HUES64 (cell line): Measurements from ENCODE around the gene LGALS8. TPM values are rescaled to one million over a fixed set of nuclear protein-coding genes. Genes with fewer than 3 reads are reported as not detected.
"Not testable (repeated sequence)": the region's sequence is repeated elsewhere in the genome, so short reads cannot be mapped to it uniquely, and the experiment has no call there.

ENCODE experiments used
- H3K27ac ChIP-seq: 2 replicates; pipeline ENCODE4 v1.7.0; 2013; ENCODE audit warnings: low read depth, low read length, inconsistent platforms
- H3K27me3 ChIP-seq: 2 replicates; pipeline ENCODE4 v1.6.1; 2013; ENCODE audit warnings: mild to moderate bottlenecking, low read length; ENCODE audit not compliant: insufficient read depth
- H3K36me3 ChIP-seq: 2 replicates; pipeline ENCODE4 v1.6.1; 2013; ENCODE audit warnings: mild to moderate bottlenecking, low read length; ENCODE audit not compliant: insufficient read depth
- H3K4me1 ChIP-seq: 2 replicates; pipeline ENCODE4 v1.6.1; 2013; ENCODE audit warnings: mild to moderate bottlenecking, low read length, moderate library complexity; ENCODE audit not compliant: insufficient read depth
- H3K4me3 ChIP-seq: 2 replicates; pipeline ENCODE4 v1.5.1; 2013; ENCODE audit warnings: mild to moderate bottlenecking, low read length, moderate library complexity
- H3K9ac ChIP-seq: 2 replicates; pipeline ENCODE4 v1.6.1; 2013; ENCODE audit warnings: mild to moderate bottlenecking, low read depth, low read length
- H3K9me3 ChIP-seq: 2 replicates; pipeline ENCODE4 v1.6.1; 2013; ENCODE audit warnings: low read depth, low read length; ENCODE audit not compliant: insufficient read depth
- WGBS: fragments of 150-250, 120-280 bp; methylation state at CpG from one replicate; pipeline ENCODE4 v1.1.7; 2013; ENCODE audit warnings: missing lambda C conversion rate; 5-methylcytosine and 5-hydroxymethylcytosine counted together
- polyA plus RNA-seq, 2 experiments: library from polyadenylated mRNA; stranded (reverse); fragments of 50-300 nt; gene quantifications; one replicate each; pipeline ENCODE4 v1.2.3, GENCODE V29; 2013

The LGALS8 gene
- 10.3 TPM for polyA plus RNA-seq (2013, experiment 1 of 2)
- polyA plus RNA-seq (2013, experiment 2 of 2) = 14.0 TPM

DNA sequence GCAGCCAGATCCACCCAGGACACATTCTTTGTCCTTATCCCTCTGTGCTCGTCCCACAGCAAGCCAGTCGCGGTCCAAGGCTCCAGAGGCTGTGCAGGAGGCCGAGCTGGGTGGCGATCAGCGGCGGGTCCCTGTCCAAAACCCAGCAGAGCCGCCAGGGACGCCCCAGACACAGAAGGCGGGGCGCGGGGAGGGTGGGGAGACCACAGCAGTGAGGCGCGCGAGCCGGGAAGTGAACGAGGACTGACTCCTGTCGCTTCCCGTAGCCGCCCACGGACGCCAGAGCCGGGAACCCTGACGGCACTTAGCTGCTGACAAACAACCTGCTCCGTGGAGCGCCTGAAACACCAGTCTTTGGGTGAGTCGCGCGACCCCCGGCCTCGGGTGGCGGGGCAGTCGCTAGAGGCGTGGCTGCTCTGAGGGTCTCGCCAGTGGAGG, at the start of gene LGALS8:
Gene LGALS8, plus strand, starts transcription at position 279 of the 438 bp plus-strand sequence. CDS start 2,089 bp downstream, outside the sequence.
- Histone ChIP-seq H3K36me3 (no peaks in the 10 kb centered on the region), H3K9me3 (no peaks in the 10 kb centered on the region), H3K4me3 (peak within 1 kb of the TSS; percentile 67), H3K27ac (no peak within 1 kb of the TSS), H3K9ac (peak within 1 kb of the TSS; percentile 57), H3K27me3 (peaks cover 17% of the 10 kb centered on the region), H3K4me1 (peaks cover 6% of the 10 kb centered on the region; the same call in 1 of the 2 replicates)
- WGBS = 3% methylated on average over 35 of the region's 35 CpGs

DNA sequence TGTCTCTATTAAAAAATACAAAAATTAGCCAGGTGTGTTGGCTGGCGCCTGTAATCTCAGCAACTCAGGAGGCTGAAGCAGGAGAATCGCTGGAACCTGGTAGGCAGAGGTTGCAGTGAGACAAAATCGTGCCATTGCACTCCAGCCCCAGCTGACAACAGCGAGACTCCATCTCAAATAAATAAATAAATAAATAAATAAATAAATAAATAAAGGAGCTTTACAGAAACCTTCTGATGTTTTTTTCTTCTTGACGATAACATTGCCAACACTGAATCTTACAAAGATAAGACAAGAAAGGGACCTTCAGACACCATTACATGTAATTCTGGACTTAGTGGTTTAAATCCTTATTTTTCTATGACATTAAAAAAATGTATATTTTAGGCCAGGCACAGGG, 47.8 kb upstream of the LGALS8 start:
- 95% methylated on average over 4 of the region's 5 CpGs for WGBS
- Histone ChIP-seq H3K4me1 (peaks cover 26% of the 10 kb centered on the region; the same call in 1 of the 2 replicates), H3K27me3 (no peaks in the 10 kb centered on the region), H3K9ac (no peak overlapping the region), H3K36me3 (no peaks in the 10 kb centered on the region), H3K27ac (no peak overlapping the region), H3K9me3 (no peaks in the 10 kb centered on the region), H3K4me3 (no peak overlapping the region)

DNA sequence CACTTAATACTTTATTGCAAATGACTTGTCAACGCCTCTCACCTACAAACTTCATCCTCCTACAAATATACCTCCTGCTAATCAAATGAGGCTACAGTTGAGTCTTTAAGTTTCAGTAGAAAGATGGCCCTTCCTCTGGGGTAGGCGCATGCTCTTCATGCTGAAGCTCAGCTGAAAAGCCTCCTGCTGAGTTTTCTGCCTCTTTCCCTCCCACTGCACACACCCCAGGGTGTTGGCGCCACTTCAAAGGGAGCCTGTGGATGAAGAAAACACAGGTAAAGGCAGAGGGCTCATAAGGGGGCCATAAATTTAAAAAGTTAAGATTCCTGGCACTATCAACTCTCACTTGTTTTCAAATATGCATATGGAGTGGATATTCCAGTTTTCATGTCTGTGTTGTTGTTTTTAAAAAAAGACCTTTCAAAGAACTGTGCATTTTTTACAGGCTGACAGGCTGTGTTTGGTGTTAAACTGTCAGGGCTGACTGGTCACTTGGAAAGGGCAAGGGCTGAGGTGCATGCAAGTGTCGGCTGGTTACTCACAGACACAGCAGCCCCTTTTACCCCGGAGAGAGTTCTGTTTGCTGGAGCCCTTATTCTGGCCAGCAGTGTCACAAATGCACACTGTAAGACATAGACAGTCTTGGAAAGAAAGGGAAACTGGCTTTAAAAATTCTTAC, 42.9 kb upstream of the LGALS8 start:
- peaks cover 9% of the 10 kb centered on the region; the same call in 1 of the 2 replicates for H3K4me1 ChIP-seq
- 62% methylated on average over 4 of the region's 5 CpGs for whole genome bisulfite sequencing
- no peaks in the 10 kb centered on the region for H3K9me3 ChIP-seq
- no peak overlapping the region; the same call in 1 of the 2 replicates for H3K9ac ChIP-seq
- H3K27ac ChIP-seq = no peak overlapping the region
- no peaks in the 10 kb centered on the region for H3K27me3 ChIP-seq
- no peaks in the 10 kb centered on the region for H3K36me3 ChIP-seq
- H3K4me3 ChIP-seq = no peak overlapping the region

DNA sequence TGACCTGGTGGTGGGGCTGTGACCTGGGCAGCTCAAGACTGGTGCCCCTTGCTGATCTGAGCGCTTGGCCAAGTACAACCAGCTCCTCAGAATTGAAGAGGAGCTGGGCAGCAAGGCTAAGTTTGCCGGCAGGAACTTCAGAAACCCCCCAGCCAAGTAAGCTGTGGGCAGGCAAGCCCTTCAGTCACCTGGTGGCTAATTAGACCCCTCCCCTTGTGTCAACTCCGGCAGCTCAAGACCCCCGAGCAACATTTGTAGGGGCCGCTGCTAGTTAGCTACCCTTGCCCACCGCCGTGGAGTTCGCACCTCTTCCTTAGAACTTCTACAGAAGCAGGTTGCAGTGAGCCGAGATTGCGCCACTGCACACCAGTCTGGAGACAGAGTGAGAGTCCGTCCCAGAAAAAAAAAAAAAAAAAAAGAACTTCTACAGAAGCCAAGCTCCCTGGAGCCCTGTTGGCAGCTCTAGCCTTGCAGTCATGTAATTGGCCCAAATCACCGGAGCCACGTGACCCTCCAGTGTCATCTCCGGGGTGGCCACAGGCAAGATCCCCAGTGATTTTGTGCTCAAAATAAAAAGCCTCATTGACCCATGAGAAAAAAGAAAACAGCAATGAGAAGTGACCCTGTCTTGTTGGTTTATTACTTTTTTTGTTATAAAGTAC, 39.3 kb upstream of the LGALS8 start:
- no peak overlapping the region for H3K9ac ChIP-seq
- no peak overlapping the region for H3K27ac ChIP-seq
- H3K27me3 ChIP-seq = no peaks in the 10 kb centered on the region
- no peaks in the 10 kb centered on the region for H3K9me3 ChIP-seq
- 97% methylated on average over 14 of the region's 14 CpGs for WGBS
- no peak overlapping the region for H3K4me3 ChIP-seq
- H3K4me1 ChIP-seq = peaks cover 9% of the 10 kb centered on the region; the same call in 1 of the 2 replicates
- H3K36me3 ChIP-seq = no peaks in the 10 kb centered on the region

DNA sequence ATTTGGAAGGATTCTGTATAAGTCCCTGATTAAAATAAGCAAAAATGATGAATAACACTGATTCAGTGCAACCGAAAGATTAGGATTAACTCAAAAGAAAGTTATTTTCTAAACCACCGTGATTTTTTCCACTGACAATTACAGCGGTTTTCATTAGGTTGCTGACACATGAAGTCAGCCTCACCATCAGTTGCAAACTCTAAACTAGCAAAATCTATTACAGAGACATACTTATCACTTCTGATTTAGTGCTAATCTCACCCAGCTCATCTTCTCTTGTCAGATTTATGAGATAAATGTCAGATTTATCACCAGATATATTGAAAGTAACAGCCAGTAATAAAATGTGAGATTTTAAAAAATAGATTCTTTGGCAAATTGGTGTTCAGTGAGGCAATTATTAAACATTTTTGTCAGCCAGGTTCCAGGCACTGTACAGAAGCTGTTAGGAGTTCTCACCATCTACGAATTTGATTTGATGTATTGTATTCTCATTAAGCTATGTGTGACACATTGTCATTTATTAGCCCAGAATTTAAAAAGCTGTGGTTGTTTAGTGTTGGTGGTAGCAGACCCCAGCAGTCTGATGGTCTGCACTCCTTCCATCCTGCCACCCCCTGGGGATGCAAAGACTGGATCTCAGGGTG, 37.3 kb upstream of the LGALS8 start:
- Histone ChIP-seq H3K36me3 (no peaks in the 10 kb centered on the region), H3K4me1 (no peaks in the 10 kb centered on the region), H3K27me3 (no peaks in the 10 kb centered on the region), H3K9ac (no peak overlapping the region), H3K4me3 (no peak overlapping the region), H3K27ac (no peak overlapping the region), H3K9me3 (no peaks in the 10 kb centered on the region)
- 92% methylated on average over 4 of the region's 4 CpGs for WGBS

DNA sequence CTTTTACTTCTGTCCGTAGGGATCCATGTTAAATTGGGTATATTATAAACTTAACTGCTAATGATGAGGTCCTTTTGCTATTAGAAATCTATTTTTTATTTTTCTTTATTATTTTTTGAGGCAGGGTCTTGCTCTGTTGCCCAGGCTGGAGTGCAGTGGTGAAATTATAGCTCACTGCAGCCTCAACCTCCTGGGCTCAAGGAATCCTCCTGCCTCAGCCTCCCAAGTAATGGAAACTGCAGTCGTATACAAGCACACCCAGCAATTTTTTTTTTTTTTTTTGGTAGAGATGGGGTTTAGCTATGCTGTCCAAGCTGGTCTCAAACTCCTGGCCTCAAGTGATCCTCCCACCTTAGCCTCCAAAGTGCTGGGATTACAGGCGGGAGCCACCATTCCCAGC, 34.6 kb upstream of the LGALS8 start:
- 91% methylated on average over 1 of the region's 3 CpGs for WGBS
- H3K9ac ChIP-seq, H3K27me3 ChIP-seq, H3K4me1 ChIP-seq, H3K36me3 ChIP-seq, H3K27ac ChIP-seq, H3K4me3 ChIP-seq, H3K9me3 ChIP-seq: not testable (repeated sequence)

DNA sequence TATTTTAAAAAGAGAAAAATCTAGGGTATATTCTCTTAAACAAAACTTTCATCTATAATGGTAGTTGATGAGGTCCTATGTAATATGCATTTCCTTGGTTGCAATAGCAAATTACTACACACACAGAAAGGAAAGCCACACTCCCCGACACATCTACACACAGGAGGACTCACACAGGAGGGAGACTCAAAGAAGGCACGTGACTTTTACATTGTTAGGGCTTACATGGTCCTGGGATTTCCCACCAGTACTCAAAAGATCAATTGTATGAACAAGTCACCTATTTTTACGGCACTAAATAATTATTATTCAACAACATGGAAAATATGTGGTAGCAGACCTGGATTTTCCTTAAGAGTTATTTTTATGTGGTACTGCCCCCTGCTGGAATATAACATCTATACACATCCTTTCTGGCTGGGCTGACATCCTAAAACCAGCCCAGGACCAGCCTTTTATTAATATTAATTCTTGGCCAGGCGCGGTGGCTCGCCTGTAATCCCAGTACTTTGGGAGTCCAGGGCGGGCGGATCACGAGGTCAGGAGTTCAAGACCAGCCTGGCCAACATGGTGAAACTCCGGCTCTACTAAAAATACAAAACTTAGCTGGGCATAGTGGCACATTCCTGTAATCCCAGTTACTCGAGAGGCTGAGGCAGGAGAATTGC, 33.9 kb upstream of the LGALS8 start:
- Histone ChIP-seq H3K27ac (no peak overlapping the region), H3K36me3 (no peaks in the 10 kb centered on the region), H3K9ac (no peak overlapping the region), H3K27me3 (no peaks in the 10 kb centered on the region), H3K4me3 (no peak overlapping the region), H3K9me3 (no peaks in the 10 kb centered on the region), H3K4me1 (peaks cover 8% of the 10 kb centered on the region; the same call in 1 of the 2 replicates)
- 53% methylated on average over 10 of the region's 11 CpGs for WGBS

DNA sequence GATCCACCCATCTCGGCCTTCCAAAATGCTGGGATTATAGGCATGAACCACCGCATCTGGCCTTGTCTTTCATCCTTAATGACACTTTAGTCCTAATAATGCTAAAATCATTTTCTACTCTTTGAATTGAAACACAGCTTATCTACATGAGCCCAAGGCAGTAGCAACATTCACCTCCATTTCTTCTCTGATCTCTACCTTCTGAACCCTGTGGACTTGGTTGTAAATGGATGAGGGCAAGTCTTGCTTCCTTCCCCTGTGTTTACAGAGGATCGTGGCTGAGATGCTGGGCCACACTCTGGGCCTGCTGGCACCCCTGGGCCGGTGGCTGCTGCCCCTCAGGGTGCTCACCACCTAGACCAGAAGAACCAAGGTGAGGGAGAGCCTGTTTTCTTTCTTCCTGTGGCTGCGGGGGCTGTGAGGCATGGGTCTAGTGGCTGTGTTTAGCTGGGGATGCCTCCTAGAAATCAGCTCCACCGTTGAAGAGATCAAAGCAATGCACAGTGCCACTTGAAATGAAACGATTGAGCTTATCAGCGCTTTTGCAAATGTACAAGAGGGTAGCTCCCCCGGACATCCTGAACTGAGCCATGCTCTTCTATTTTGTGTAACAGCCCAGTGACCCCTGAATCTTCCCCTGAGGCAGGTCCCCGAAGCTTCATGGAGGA, 32.2 kb upstream of the LGALS8 start:
- no peak overlapping the region for H3K4me3 ChIP-seq
- no peak overlapping the region for H3K27ac ChIP-seq
- H3K9ac ChIP-seq = no peak overlapping the region
- H3K27me3 ChIP-seq = no peaks in the 10 kb centered on the region
- peaks cover 11% of the 10 kb centered on the region; the same call in 1 of the 2 replicates for H3K4me1 ChIP-seq
- no peaks in the 10 kb centered on the region for H3K9me3 ChIP-seq
- H3K36me3 ChIP-seq = no peaks in the 10 kb centered on the region
- 92% methylated on average over 10 of the region's 10 CpGs for WGBS

DNA sequence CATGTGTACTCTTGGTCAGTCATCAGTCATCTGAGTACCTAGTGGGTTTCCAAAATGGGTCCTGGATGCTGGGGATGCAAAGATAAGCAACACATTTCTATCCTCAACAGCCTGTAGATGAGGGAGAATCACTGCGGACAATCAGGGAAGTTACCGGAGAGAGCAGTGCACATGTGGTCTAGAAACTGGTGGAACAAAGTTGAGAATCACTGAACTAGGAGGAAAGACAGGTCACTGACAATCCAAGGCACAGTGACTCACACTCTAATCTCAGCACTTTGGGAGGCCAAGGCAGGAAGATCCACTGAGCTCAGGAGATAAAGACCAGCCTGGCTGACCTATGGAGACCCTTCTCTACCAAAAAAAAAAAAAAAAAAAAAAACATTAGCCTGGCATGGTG, 31.4 kb upstream of the LGALS8 start:
- no peak overlapping the region for H3K9ac ChIP-seq
- no peaks in the 10 kb centered on the region for H3K9me3 ChIP-seq
- H3K27me3 ChIP-seq = no peaks in the 10 kb centered on the region
- no peak overlapping the region for H3K4me3 ChIP-seq
- H3K36me3 ChIP-seq = no peaks in the 10 kb centered on the region
- peaks cover 11% of the 10 kb centered on the region; the same call in 1 of the 2 replicates for H3K4me1 ChIP-seq
- no peak overlapping the region for H3K27ac ChIP-seq
- 100% methylated on average over 2 of the region's 2 CpGs for WGBS

DNA sequence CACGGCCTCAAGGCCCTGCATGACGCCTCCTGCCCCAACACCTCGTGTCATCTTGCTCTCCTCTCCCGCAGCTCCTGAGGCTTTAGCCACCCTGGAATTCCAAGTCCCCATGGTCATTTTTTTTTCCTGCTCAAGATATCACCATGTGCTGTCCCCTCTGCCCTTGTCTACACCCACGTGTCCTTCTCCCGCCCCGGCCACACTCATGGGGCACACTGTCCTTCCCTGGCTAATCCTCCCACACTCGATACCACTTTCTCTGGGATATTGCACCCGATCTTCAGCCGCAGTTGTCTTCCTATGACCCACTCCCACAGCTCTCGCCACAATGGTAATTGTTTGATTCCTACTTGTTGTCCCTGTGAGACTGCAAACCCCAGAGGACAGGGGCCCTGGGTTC, 29.7 kb upstream of the LGALS8 start:
- WGBS = 92% methylated on average over 11 of the region's 11 CpGs

More for the DNA sequence above, 29.7 kb upstream of the LGALS8 start:
- Histone ChIP-seq H3K9ac (no peak overlapping the region), H3K36me3 (no peaks in the 10 kb centered on the region), H3K27me3 (no peaks in the 10 kb centered on the region), H3K4me3 (no peak overlapping the region), H3K4me1 (peaks cover 11% of the 10 kb centered on the region; the same call in 1 of the 2 replicates), H3K9me3 (no peaks in the 10 kb centered on the region), H3K27ac (no peak overlapping the region)
